Endothelial cell of umbilical vein (primary cell): ENCODE measurements around the gene PCMTD2. TPM values are rescaled to one million over a fixed set of nuclear protein-coding genes. Genes with fewer than 3 reads are reported as not detected.

Experiments used
- BruUV-seq: library from RNA; stranded (reverse); fragments of 400-500 nt; replicated peaks from 2 replicates; lab custom pipeline; 2021; lab: Mats Ljungman, UMichigan
- CTCF ChIA-PET: fragments of 300-600, 350-600 bp; sonication (Branson Sonifier 250); formaldehyde crosslinking; loops from one replicate; lab custom pipeline; 2021; ENCODE audit warnings: antibody characterized with exemption, inconsistent platforms; lab: Charles Lee
- POLR2A ChIA-PET: fragments of 300-600, 350-600 bp; sonication (Branson Sonifier 250); formaldehyde crosslinking; loops from one replicate; lab custom pipeline; 2021; ENCODE audit warnings: antibody characterized with exemption, inconsistent platforms; lab: Charles Lee
- DNase-seq: peaks from one replicate; pipeline ENCODE4 v3.0.0-alpha.2; 2011; ENCODE audit warnings: low read depth, low spot score
- FAIRE-seq: peaks from 2 replicates; lab custom pipeline; 2011; peaks lifted over from hg19 to GRCh38; lab: Jason Lieb, UNC
- H2AFZ ChIP-seq: 2 replicates; pipeline ENCODE4 v1.6.0; 2012; ENCODE audit warnings: low read depth, low read length, control low read depth, inconsistent platforms
- H3K27ac ChIP-seq: 2 replicates; pipeline ENCODE4 v1.5.1; 2011; ENCODE audit warnings: low read depth, mild to moderate bottlenecking, control low read depth, low read length, moderate library complexity; ENCODE audit not compliant: insufficient read depth
- H3K27me3 ChIP-seq, 2 experiments: 2 replicates each; pipeline versions ENCODE4 v1.6.0 to v1.6.1; 2011; ENCODE audit warnings: low read length in 2 of 2, mixed read lengths in 1 of 2; ENCODE audit not compliant: control insufficient read depth in 2 of 2, insufficient read depth in 2 of 2
- H3K36me3 ChIP-seq, 2 experiments: 2 replicates in 1 of 2; 3 replicates in 1 of 2; pipeline ENCODE4 v1.5.1; 2011; ENCODE audit warnings: low read length in 2 of 2, mild to moderate bottlenecking in 1 of 2, moderate library complexity in 1 of 2; ENCODE audit not compliant: control insufficient read depth in 2 of 2, insufficient read depth in 2 of 2; ENCODE audit errors: extremely low read depth in 1 of 2
- H3K4me1 ChIP-seq: 3 replicates; pipeline ENCODE4 v1.5.1; 2011; ENCODE audit warnings: mild to moderate bottlenecking, low read length; ENCODE audit not compliant: control insufficient read depth, insufficient read depth; ENCODE audit errors: extremely low read depth
- H3K4me2 ChIP-seq: 2 replicates; pipeline ENCODE4 v1.6.1; 2011; ENCODE audit warnings: low read length, control low read depth, mixed read lengths; ENCODE audit not compliant: insufficient read depth
- H3K4me3 ChIP-seq, 3 experiments: fragments of 200-600 bp in 1 of 3; sonication (generic), shearing (Covaris generic) in 1 of 3; replicated peaks in 1 of 3; 2 replicates each; pipeline ENCODE4 v1.5.1; 2011 to 2016; ENCODE audit warnings: control low read depth in 3 of 3, low read length in 3 of 3, mild to moderate bottlenecking in 2 of 3, inconsistent platforms in 1 of 3, low read depth in 1 of 3, moderate library complexity in 1 of 3; ENCODE audit not compliant: insufficient read depth in 1 of 3
- H3K79me2 ChIP-seq: 2 replicates; pipeline ENCODE4 v1.6.0; 2012; ENCODE audit warnings: low read length, inconsistent platforms; ENCODE audit not compliant: control insufficient read depth, insufficient read depth
- H3K9ac ChIP-seq: replicated peaks from 2 replicates; pipeline ENCODE3; 2011; ENCODE audit warnings: low read length, control low read depth; ENCODE audit not compliant: insufficient read depth; ENCODE audit errors: extremely low read depth
- H3K9me1 ChIP-seq: replicated peaks from 3 replicates; pipeline ENCODE4 v1.6.0; 2011; ENCODE audit warnings: mild to moderate bottlenecking, low read length; ENCODE audit not compliant: control insufficient read depth, insufficient read depth; ENCODE audit errors: extremely low read depth
- H3K9me3 ChIP-seq: replicated peaks from 2 replicates; pipeline ENCODE4 v1.5.1; 2012; ENCODE audit warnings: low read length, inconsistent platforms; ENCODE audit not compliant: control insufficient read depth, insufficient read depth
- H4K20me1 ChIP-seq: replicated peaks from 2 replicates; pipeline ENCODE3; 2011; ENCODE audit warnings: mild to moderate bottlenecking, low read length; ENCODE audit not compliant: control insufficient read depth, insufficient read depth; ENCODE audit errors: extremely low read depth
- EZH2 ChIP-seq: IDR thresholded peaks from 2 replicates; pipeline ENCODE4 v1.6.1; 2012; ENCODE audit warnings: borderline replicate concordance, low read depth, mild to moderate bottlenecking, moderate library complexity, low read length, inconsistent platforms; ENCODE audit not compliant: severe bottlenecking
- FOS ChIP-seq: IDR thresholded peaks from 2 replicates; pipeline ENCODE4 v1.6.1; 2011; ENCODE audit warnings: mild to moderate bottlenecking, low read length, moderate library complexity, borderline replicate concordance; ENCODE audit not compliant: insufficient read depth
- GATA2 ChIP-seq: IDR thresholded peaks from 2 replicates; pipeline ENCODE4 v1.7.0; 2011; ENCODE audit warnings: low read depth, mild to moderate bottlenecking, moderate library complexity, mixed read lengths, low read length; ENCODE audit not compliant: insufficient read length, insufficient read depth
- JUN ChIP-seq: IDR thresholded peaks from 2 replicates; pipeline ENCODE4 v1.6.1; 2011; ENCODE audit warnings: borderline replicate concordance, low read depth; ENCODE audit not compliant: insufficient read length, insufficient read depth
- MYC ChIP-seq: IDR thresholded peaks from one replicate; pipeline ENCODE4 v1.6.1; 2011; ENCODE audit warnings: mild to moderate bottlenecking, low read depth, low read length
- POLR2A ChIP-seq: IDR thresholded peaks from 2 replicates; pipeline ENCODE4 v1.6.1; 2012; ENCODE audit warnings: low read depth, mild to moderate bottlenecking, control low read depth, low read length
- POLR2AphosphoS5 ChIP-seq: IDR thresholded peaks from 2 replicates; pipeline ENCODE4 v1.6.1; 2012; ENCODE audit warnings: low read depth, mild to moderate bottlenecking, control low read depth, low read length, moderate library complexity; ENCODE audit not compliant: insufficient read depth
- dilution Hi-C: fragments of 300-500 bp; cut with MboI; formaldehyde crosslinking; loops from one replicate; pipeline ENCODE4 v1.15.0; 2019; ENCODE audit warnings: low sequenced_read_pairs; ENCODE audit not compliant: extremely low pct_ligation_motif_present
- intact Hi-C: fragments of 100-400 bp; cut with micrococcal nuclease; formaldehyde crosslinking; loops from one replicate; pipeline ENCODE4 v1.10.0; 2022
- polyA plus RNA-seq, 4 experiments: library from polyadenylated mRNA; depleted of rRNA in 3 of 4; stranded (reverse) in 3 of 4; unstranded in 1 of 4; fragments of >200 nt; gene quantifications; 2 replicates each; pipeline versions ENCODE4 v1.2.1 to v1.2.3, GENCODE V29; 2011 to 2012; ENCODE audit warnings: missing spikeins in 1 of 4
- total RNA-seq: library from RNA; stranded (reverse); gene quantifications from 2 replicates; pipeline ENCODE4 v1.2.3, GENCODE V29; 2021
- TF ChIP-seq, protein P1 (sequence below): IDR thresholded peaks from 2 replicates; pipeline ENCODE4 v1.6.1; 2011; ENCODE audit not compliant: insufficient read depth, insufficient read length
- TF ChIP-seq, protein P2 (sequence below), 2 donors: IDR thresholded peaks; 1 replicate in 1 of 2; 2 replicates in 1 of 2; pipeline ENCODE4 v1.5.1; 2011; ENCODE audit warnings: low read length in 2 of 2, mild to moderate bottlenecking in 2 of 2, moderate library complexity in 2 of 2, control low read depth in 1 of 2, inconsistent platforms in 1 of 2, low read depth in 1 of 2; ENCODE audit not compliant: insufficient read depth in 1 of 2; ENCODE audit errors: extremely low read depth in 1 of 2

PCMTD2 gene
- total and polyA plus RNA-seq, 2 donors (not counting 3 experiments of a cell fraction or from before 2014, with no cell fraction given) = 27.4 to 45.7 TPM

DNA sequence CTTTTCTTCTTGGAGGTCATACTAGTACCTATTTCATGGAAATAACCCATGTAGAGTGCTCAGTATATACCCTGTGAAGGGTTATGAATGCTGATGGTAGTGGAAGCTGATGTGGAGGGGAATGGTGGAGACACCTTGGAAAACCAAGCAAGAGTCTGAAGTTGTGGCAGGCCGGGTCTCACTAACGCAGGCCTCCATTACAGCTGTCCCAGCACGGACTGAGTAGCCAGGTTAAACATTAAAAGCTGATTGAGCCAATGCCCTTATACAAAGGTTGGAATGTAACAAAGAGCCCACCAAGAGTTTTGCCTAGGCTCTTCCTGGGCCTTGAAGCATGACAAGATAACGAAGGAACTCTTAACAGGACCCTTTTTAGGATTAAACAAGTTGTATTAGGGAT is 2.1 kb upstream of the PCMTD2 start:
- FAIRE-seq = no peak

More for the DNA sequence above, 2.1 kb upstream of the PCMTD2 start:
- Histone ChIP-seq H4K20me1 (no peaks in the 10 kb centered on the region), H3K9me3 (no peaks in the 10 kb centered on the region), H3K36me3 (no peaks in the 10 kb centered on the region), H3K4me2 (no peak overlapping the region), H3K9me1 (no peaks in the 10 kb centered on the region), H2AFZ (no peak overlapping the region), H3K79me2 (peaks cover 15% of the 10 kb centered on the region), H3K4me3 (no peak overlapping the region), H3K4me1 (peaks cover 14% of the 10 kb centered on the region), H3K27me3 (peaks cover 4 to 16% of the 10 kb centered on the region in 2 experiments), H3K9ac (no peak overlapping the region), H3K27ac (no peak overlapping the region)
- intact Hi-C loops (no loop called here), dilution Hi-C loops (no loop called here)
- CTCF ChIA-PET = interaction anchor here (1.5 kb wide), 1 partner anchor 31 kb away, joined by 4 read pairs; no protein-coding TSS in a partner anchor
- TF ChIP-seq GATA2 = no peak
- no peak for TF ChIP-seq POLR2A
- TF ChIP-seq MYC = no peak
- TF ChIP-seq POLR2AphosphoS5 = no peak
- TF ChIP-seq, protein P1, sequence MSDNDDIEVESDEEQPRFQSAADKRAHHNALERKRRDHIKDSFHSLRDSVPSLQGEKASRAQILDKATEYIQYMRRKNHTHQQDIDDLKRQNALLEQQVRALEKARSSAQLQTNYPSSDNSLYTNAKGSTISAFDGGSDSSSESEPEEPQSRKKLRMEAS = no peak
- TF ChIP-seq, protein P2, sequence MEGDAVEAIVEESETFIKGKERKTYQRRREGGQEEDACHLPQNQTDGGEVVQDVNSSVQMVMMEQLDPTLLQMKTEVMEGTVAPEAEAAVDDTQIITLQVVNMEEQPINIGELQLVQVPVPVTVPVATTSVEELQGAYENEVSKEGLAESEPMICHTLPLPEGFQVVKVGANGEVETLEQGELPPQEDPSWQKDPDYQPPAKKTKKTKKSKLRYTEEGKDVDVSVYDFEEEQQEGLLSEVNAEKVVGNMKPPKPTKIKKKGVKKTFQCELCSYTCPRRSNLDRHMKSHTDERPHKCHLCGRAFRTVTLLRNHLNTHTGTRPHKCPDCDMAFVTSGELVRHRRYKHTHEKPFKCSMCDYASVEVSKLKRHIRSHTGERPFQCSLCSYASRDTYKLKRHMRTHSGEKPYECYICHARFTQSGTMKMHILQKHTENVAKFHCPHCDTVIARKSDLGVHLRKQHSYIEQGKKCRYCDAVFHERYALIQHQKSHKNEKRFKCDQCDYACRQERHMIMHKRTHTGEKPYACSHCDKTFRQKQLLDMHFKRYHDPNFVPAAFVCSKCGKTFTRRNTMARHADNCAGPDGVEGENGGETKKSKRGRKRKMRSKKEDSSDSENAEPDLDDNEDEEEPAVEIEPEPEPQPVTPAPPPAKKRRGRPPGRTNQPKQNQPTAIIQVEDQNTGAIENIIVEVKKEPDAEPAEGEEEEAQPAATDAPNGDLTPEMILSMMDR (IDR thresholded peaks at IDR 0.05; ENCODE audit: extremely low read depth in 1 of 2, insufficient read depth in 1 of 2, low read depth in 1 of 2, low read length in 2 of 2) = no peak
- no peak for TF ChIP-seq JUN
- TF ChIP-seq EZH2 = no peak
- TF ChIP-seq FOS = no peak
- no TSS peak for BruUV-seq
- DNase-seq = no peak
- POLR2A ChIA-PET = no interaction called here
